GM23338 (cell line): ENCODE results near the gene DLG2. TPM values are rescaled to one million over a fixed set of nuclear protein-coding genes. Genes with fewer than 3 reads are reported as not detected.

Source experiments
- ATAC-seq: fragments of 200-7000 bp; cut with Tn5 transposase; 3 replicates; pipeline ENCODE4 v1.9.1; 2020
- DNase-seq: peaks from one replicate; pipeline ENCODE4 v3.0.0-alpha.2; 2015; ENCODE audit warnings: low spot score
- H2AFZ ChIP-seq: fragments of 200-600 bp; sonication (generic); 2 replicates; pipeline ENCODE4 v1.8.0; 2016; ENCODE audit warnings: antibody characterized with exemption, mild to moderate bottlenecking, moderate library complexity
- H3F3A ChIP-seq: fragments of 200-600 bp; sonication (generic); replicated peaks from 2 replicates; pipeline ENCODE4 v1.8.0; 2017; ENCODE audit warnings: antibody characterized with exemption, mixed run types, low read depth
- H3K27ac ChIP-seq: fragments of 200-600 bp; sonication (generic); 2 replicates; pipeline ENCODE4 v1.6.1; 2016; ENCODE audit warnings: low read depth
- H3K27me3 ChIP-seq: fragments of 200-600 bp; sonication (generic); 2 replicates; pipeline ENCODE4 v1.8.0; 2016; ENCODE audit warnings: mild to moderate bottlenecking, mixed run types, moderate library complexity; ENCODE audit not compliant: insufficient read depth
- H3K36me3 ChIP-seq: fragments of 200-600 bp; sonication (generic); 2 replicates; pipeline ENCODE4 v1.8.0; 2016; ENCODE audit warnings: mild to moderate bottlenecking; ENCODE audit not compliant: insufficient read depth
- H3K4me1 ChIP-seq: fragments of 200-600 bp; sonication (generic); 2 replicates; pipeline ENCODE4 v1.8.0; 2016; ENCODE audit warnings: mild to moderate bottlenecking, moderate library complexity; ENCODE audit not compliant: insufficient read depth
- H3K4me2 ChIP-seq: fragments of 200-600 bp; sonication (generic); 2 replicates; pipeline ENCODE4 v1.7.1; 2017; ENCODE audit warnings: mixed run types
- H3K4me3 ChIP-seq: fragments of 200-600 bp; sonication (generic); 2 replicates; pipeline ENCODE4 v1.6.1; 2016; ENCODE audit warnings: mixed run types
- H3K79me2 ChIP-seq: fragments of 200-600 bp; sonication (generic); replicated peaks from 2 replicates; pipeline ENCODE4 v1.8.0; 2017; ENCODE audit warnings: mild to moderate bottlenecking; ENCODE audit not compliant: insufficient read depth
- H3K9me2 ChIP-seq: fragments of 200-600 bp; sonication (generic); 2 replicates; pipeline ENCODE4 v1.8.0; 2017; ENCODE audit not compliant: insufficient read depth
- H4K20me1 ChIP-seq: fragments of 200-600 bp; sonication (generic); replicated peaks from 2 replicates; pipeline ENCODE4 v1.8.0; 2017; ENCODE audit warnings: mild to moderate bottlenecking; ENCODE audit not compliant: insufficient read depth
- H3K27ac Mint-ChIP-seq: 2 replicates; pipeline ENCODE4 v1.8.0; 2020; ENCODE audit warnings: inconsistent platforms, mild to moderate bottlenecking, moderate library complexity, mixed read lengths
- H3K27me3 Mint-ChIP-seq: 3 replicates; pipeline ENCODE4 v1.8.0; 2022; ENCODE audit warnings: low read depth, mild to moderate bottlenecking, moderate library complexity, mixed read lengths, inconsistent platforms; ENCODE audit not compliant: insufficient read depth, poor library complexity
- H3K36me3 Mint-ChIP-seq: 3 replicates; pipeline ENCODE4 v1.8.0; 2021; ENCODE audit warnings: low read depth, mild to moderate bottlenecking, inconsistent platforms, moderate library complexity, mixed read lengths
- H3K4me1 Mint-ChIP-seq: 3 replicates; pipeline ENCODE4 v1.8.0; 2020; ENCODE audit warnings: mild to moderate bottlenecking, inconsistent platforms, mixed read lengths
- H3K4me3 Mint-ChIP-seq: 3 replicates; pipeline ENCODE4 v1.8.0; 2021; ENCODE audit warnings: moderate library complexity, mild to moderate bottlenecking, inconsistent platforms, mixed read lengths
- H3K9me3 Mint-ChIP-seq: 3 replicates; pipeline ENCODE4 v1.8.0; 2020; ENCODE audit warnings: moderate library complexity, mild to moderate bottlenecking, inconsistent platforms, mixed read lengths
- CREB1 ChIP-seq: fragments of 250-450 bp; sonication (Bioruptor Pico); IDR thresholded peaks from 2 replicates; pipeline ENCODE4 v1.5.0; 2020; ENCODE audit warnings: low read depth, mild to moderate bottlenecking, moderate library complexity
- ETS1 ChIP-seq: IDR thresholded peaks from 2 replicates; pipeline ENCODE4 v1.6.1; 2016; ENCODE audit warnings: antibody characterized with exemption
- EZH2 ChIP-seq: fragments of 200-600 bp; sonication (generic); IDR thresholded peaks from one replicate; pipeline ENCODE4 v1.8.0; 2017; ENCODE audit warnings: antibody characterized with exemption, mild to moderate bottlenecking, low read depth; ENCODE audit not compliant: unreplicated experiment
- EZH2phosphoT487 ChIP-seq: fragments of 200-600 bp; sonication (generic); IDR thresholded peaks from one replicate; pipeline ENCODE4 v1.8.1; 2018; ENCODE audit warnings: antibody characterized with exemption; ENCODE audit not compliant: unreplicated experiment
- JUNB ChIP-seq: IDR thresholded peaks from one replicate; pipeline ENCODE4 v1.6.1; 2016; ENCODE audit warnings: antibody characterized with exemption; ENCODE audit not compliant: unreplicated experiment
- NANOG ChIP-seq: IDR thresholded peaks from 2 replicates; pipeline ENCODE4 v1.6.1; 2016; ENCODE audit warnings: antibody characterized with exemption, borderline replicate concordance
- POLR2AphosphoS5 ChIP-seq: IDR thresholded peaks from 2 replicates; pipeline ENCODE4 v1.6.1; 2016; ENCODE audit warnings: antibody characterized with exemption, low read depth
- REST ChIP-seq: IDR thresholded peaks from one replicate; pipeline ENCODE4 v1.6.1; 2018; ENCODE audit warnings: antibody characterized with exemption; ENCODE audit not compliant: unreplicated experiment
- STAT1 ChIP-seq: IDR thresholded peaks from one replicate; pipeline ENCODE4 v1.6.1; 2016; ENCODE audit warnings: antibody characterized with exemption; ENCODE audit not compliant: unreplicated experiment
- ZNF114 ChIP-seq: fragments of 250-450 bp; sonication (Bioruptor Pico); IDR thresholded peaks from 2 replicates; pipeline ENCODE4 v1.5.0; 2020; ENCODE audit warnings: mild to moderate bottlenecking, moderate library complexity
- ZNF331 ChIP-seq: fragments of 250-450 bp; sonication (Bioruptor Pico); IDR thresholded peaks from 2 replicates; pipeline ENCODE4 v1.5.0; 2020; ENCODE audit warnings: low read depth, mild to moderate bottlenecking, moderate library complexity
- ZNF462 ChIP-seq: fragments of 250-450 bp; sonication (Bioruptor Pico); IDR thresholded peaks from 2 replicates; pipeline ENCODE4 v1.5.0; 2020; ENCODE audit warnings: mild to moderate bottlenecking, moderate library complexity
- polyA plus RNA-seq: library from polyadenylated mRNA; unstranded; fragments of >200 nt; fragmentation: Nextera tagmentation; extraction: Ambion mirVana; gene quantifications from 2 replicates; pipeline ENCODE4 v1.2.1, GENCODE V29; 2016
- total RNA-seq: library from RNA; depleted of rRNA; stranded (reverse); fragments of >200 nt; shearing (Covaris generic); gene quantifications from 2 replicates; pipeline ENCODE4 v1.2.3, GENCODE V29; 2014
- TF ChIP-seq, protein P1 (sequence below), 2 experiments: fragments of 200-600 bp in 1 of 2; sonication (generic) in 1 of 2; conservative IDR thresholded peaks; 2 replicates each; pipeline versions ENCODE4 v1.5.1 to v1.6.1; 2016 to 2017; ENCODE audit warnings: antibody characterized with exemption in 2 of 2, low read depth in 2 of 2, mild to moderate bottlenecking in 2 of 2, moderate library complexity in 1 of 2

Gene DLG2
- total and polyA plus RNA-seq, 2 experiments from 2014 or later, result 19.8 to 21.5 TPM

- no peak for TF ChIP-seq NANOG
- no peak for TF ChIP-seq JUNB
- TF ChIP-seq ZNF331 (CRISPR knock-in tag), result no peak
- TF ChIP-seq STAT1, result no peak
- TF ChIP-seq POLR2AphosphoS5, result no peak
- no peak for TF ChIP-seq ETS1
- no peak for TF ChIP-seq EZH2phosphoT487
- no peak for TF ChIP-seq ZNF462 (CRISPR knock-in tag)
- no peak for TF ChIP-seq CREB1 (CRISPR knock-in tag)
- TF ChIP-seq EZH2, result no peak
- TF ChIP-seq REST, result no peak
- no peak for TF ChIP-seq ZNF114
- TF ChIP-seq, protein P1, sequence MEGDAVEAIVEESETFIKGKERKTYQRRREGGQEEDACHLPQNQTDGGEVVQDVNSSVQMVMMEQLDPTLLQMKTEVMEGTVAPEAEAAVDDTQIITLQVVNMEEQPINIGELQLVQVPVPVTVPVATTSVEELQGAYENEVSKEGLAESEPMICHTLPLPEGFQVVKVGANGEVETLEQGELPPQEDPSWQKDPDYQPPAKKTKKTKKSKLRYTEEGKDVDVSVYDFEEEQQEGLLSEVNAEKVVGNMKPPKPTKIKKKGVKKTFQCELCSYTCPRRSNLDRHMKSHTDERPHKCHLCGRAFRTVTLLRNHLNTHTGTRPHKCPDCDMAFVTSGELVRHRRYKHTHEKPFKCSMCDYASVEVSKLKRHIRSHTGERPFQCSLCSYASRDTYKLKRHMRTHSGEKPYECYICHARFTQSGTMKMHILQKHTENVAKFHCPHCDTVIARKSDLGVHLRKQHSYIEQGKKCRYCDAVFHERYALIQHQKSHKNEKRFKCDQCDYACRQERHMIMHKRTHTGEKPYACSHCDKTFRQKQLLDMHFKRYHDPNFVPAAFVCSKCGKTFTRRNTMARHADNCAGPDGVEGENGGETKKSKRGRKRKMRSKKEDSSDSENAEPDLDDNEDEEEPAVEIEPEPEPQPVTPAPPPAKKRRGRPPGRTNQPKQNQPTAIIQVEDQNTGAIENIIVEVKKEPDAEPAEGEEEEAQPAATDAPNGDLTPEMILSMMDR (conservative IDR thresholded peaks at IDR 0.05; ENCODE audit: low read depth in 2 of 2), result no peak
- Histone ChIP-seq H3K4me3 (no peak overlapping the region), H2AFZ (no peak overlapping the region), H3K36me3 (no peaks in the 10 kb centered on the region), H3F3A (no peaks in the 10 kb centered on the region), H4K20me1 (no peaks in the 10 kb centered on the region), H3K79me2 (no peaks in the 10 kb centered on the region), H3K4me1 (no peaks in the 10 kb centered on the region), H3K4me2 (no peak overlapping the region), H3K27ac (no peak overlapping the region), H3K9me2 (peaks cover 2% of the 10 kb centered on the region; the same call in 1 of the 2 replicates), H3K27me3 (no peaks in the 10 kb centered on the region)
- no peaks in the 10 kb centered on the region for H3K27me3 Mint-ChIP-seq
- no peak overlapping the region for H3K4me3 Mint-ChIP-seq
- H3K9me3 Mint-ChIP-seq, result no peaks in the 10 kb centered on the region
- no peaks in the 10 kb centered on the region for H3K4me1 Mint-ChIP-seq
- H3K27ac Mint-ChIP-seq, result no peak overlapping the region
- DNase-seq (no peak), ATAC-seq (no peak)
- H3K36me3 Mint-ChIP-seq, result no peaks in the 10 kb centered on the region
Measured at GRCh38 chr11:83473743-83474142, 2153.4 kb downstream of the DLG2 start.
